Mesendoderm (in vitro differentiated cells): ENCODE data around the gene MYH2.
"Not testable (repeated sequence)": the region's sequence is repeated elsewhere in the genome, so short reads cannot be mapped to it uniquely, and the experiment has no call there.

Experiments
- DNase-seq: peaks from one replicate; pipeline ENCODE4 v3.0.0; 2013
- H2AK5ac ChIP-seq: 2 replicates; pipeline ENCODE4 v1.6.1; 2013; ENCODE audit warnings: low read length, inconsistent platforms
- H2BK120ac ChIP-seq: 2 replicates; pipeline ENCODE4 v1.6.1; 2013; ENCODE audit warnings: low read depth, mild to moderate bottlenecking, low read length, moderate library complexity, mixed read lengths
- H2BK15ac ChIP-seq: replicated peaks from 2 replicates; pipeline ENCODE4 v1.6.1; 2013; ENCODE audit warnings: low read depth, mild to moderate bottlenecking, moderate library complexity
- H2BK5ac ChIP-seq: 2 replicates; pipeline ENCODE4 v1.6.1; 2013; ENCODE audit warnings: low read length, inconsistent platforms
- H3K18ac ChIP-seq: 2 replicates; pipeline ENCODE4 v1.6.1; 2013; ENCODE audit warnings: mild to moderate bottlenecking, low read length, mixed read lengths
- H3K23ac ChIP-seq: one replicate; pipeline ENCODE4 v1.6.1; 2013; ENCODE audit warnings: low read length
- H3K27ac ChIP-seq: 2 replicates; pipeline ENCODE4 v1.5.1; 2013; ENCODE audit warnings: low read depth, mild to moderate bottlenecking, inconsistent platforms, low read length, moderate library complexity
- H3K27me3 ChIP-seq: 2 replicates; pipeline ENCODE4 v1.6.1; 2013; ENCODE audit warnings: low read length, control low read depth, mild to moderate bottlenecking, inconsistent platforms; ENCODE audit not compliant: insufficient read depth, poor library complexity
- H3K36me3 ChIP-seq: 2 replicates; pipeline ENCODE4 v1.6.1; 2013; ENCODE audit warnings: low read length, inconsistent platforms; ENCODE audit not compliant: control insufficient read depth, insufficient read depth
- H3K4ac ChIP-seq: one replicate; pipeline ENCODE4 v1.6.1; 2013; ENCODE audit warnings: low read depth, mild to moderate bottlenecking, low read length, moderate library complexity
- H3K4me1 ChIP-seq: 2 replicates; pipeline ENCODE4 v1.6.1; 2013; ENCODE audit warnings: low read depth, low read length, inconsistent platforms; ENCODE audit not compliant: control insufficient read depth
- H3K4me2 ChIP-seq: 2 replicates; pipeline ENCODE4 v1.6.1; 2013; ENCODE audit warnings: low read length
- H3K4me3 ChIP-seq: 2 replicates; pipeline ENCODE4 v1.5.1; 2013; ENCODE audit warnings: mild to moderate bottlenecking, low read length
- H3K56ac ChIP-seq: one replicate; pipeline ENCODE4 v1.6.1; 2013; ENCODE audit warnings: low read length
- H3K79me1 ChIP-seq: 2 replicates; pipeline ENCODE4 v1.6.1; 2013; ENCODE audit warnings: low read length, inconsistent platforms
- H3K79me2 ChIP-seq: 2 replicates; pipeline ENCODE4 v1.6.1; 2013; ENCODE audit warnings: mild to moderate bottlenecking, low read length; ENCODE audit not compliant: control insufficient read depth, insufficient read depth
- H3K9ac ChIP-seq: 2 replicates; pipeline ENCODE4 v1.6.1; 2013; ENCODE audit warnings: low read length, inconsistent platforms
- H4K5ac ChIP-seq: one replicate; pipeline ENCODE4 v1.6.1; 2013; ENCODE audit warnings: low read length
- H4K8ac ChIP-seq: one replicate; pipeline ENCODE4 v1.6.1; 2013; ENCODE audit warnings: low read depth, mild to moderate bottlenecking, control low read depth, low read length, moderate library complexity
- WGBS: extraction: QIAGEN DNeasy Blood & Tissue Kit; methylation state at CpG from one replicate; pipeline ENCODE4 v1.1.7; 2013; ENCODE audit warnings: low lambda C conversion rate, missing lambda C conversion rate; ENCODE audit not compliant: insufficient coverage; ENCODE audit errors: extremely low coverage; 5-methylcytosine and 5-hydroxymethylcytosine counted together

Gene MYH2

DNA sequence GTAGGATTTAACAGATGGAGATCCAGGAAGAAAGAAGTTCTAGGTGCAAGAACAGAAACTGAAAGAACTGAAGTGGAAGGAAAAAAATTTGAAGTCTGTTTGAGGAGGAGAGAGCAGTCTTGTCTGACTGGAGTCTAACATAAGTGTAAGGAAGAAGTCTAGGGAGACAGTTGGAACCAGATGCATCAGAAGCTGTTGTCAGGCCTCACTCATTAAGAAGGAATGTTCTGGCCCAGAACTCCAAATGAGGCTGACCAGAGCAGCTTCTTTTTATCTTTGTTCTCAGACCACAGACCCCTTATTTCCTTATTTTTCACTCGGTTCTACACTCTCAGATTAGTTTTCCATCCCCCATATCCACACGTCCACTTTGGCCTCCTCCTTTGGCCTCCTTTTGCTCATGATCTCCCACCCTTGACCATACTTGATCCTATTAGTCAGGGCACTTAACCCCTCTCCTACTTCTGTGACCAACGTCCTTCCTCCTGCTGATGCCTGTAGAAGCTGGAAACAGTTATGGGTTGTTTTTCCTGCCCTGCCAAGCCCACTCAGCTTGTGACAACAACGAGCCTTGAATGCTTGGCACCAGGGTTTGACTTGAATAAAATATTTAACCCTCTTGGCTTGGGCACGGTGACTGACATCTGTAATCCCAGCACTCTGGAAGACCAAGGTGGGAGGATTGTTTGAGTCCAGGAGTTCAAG lies 7.0 kb upstream of the MYH2 start:
- no peak overlapping the region for H3K9ac ChIP-seq
- H2AK5ac ChIP-seq: no peak overlapping the region
- no peak overlapping the region for H2BK5ac ChIP-seq
- DNase-seq: no peak
- H3K4ac ChIP-seq: no peak overlapping the region
- H3K27me3 ChIP-seq: no peaks in the 10 kb centered on the region
- no peak overlapping the region for H2BK120ac ChIP-seq
- H2BK15ac ChIP-seq: no peak overlapping the region
- no CpG with 5 or more reads among the region's 5 CpGs for WGBS
- no peaks in the 10 kb centered on the region for H3K79me1 ChIP-seq
- H3K4me3 ChIP-seq: no peak overlapping the region
- no peak overlapping the region for H3K27ac ChIP-seq
- no peaks in the 10 kb centered on the region for H3K36me3 ChIP-seq
- no peak overlapping the region for H4K8ac ChIP-seq
- H3K56ac ChIP-seq: no peak overlapping the region
- H3K4me2 ChIP-seq: no peak overlapping the region
- H3K4me1 ChIP-seq: no peaks in the 10 kb centered on the region
- H3K18ac ChIP-seq: no peak overlapping the region
- no peak overlapping the region for H4K5ac ChIP-seq
- no peak overlapping the region for H3K23ac ChIP-seq
- no peaks in the 10 kb centered on the region for H3K79me2 ChIP-seq

- H4K5ac ChIP-seq: no peak overlapping the region
- no peak overlapping the region for H3K4me3 ChIP-seq
- no peak overlapping the region for H3K56ac ChIP-seq
- no peak overlapping the region for H2BK5ac ChIP-seq
- H3K27me3 ChIP-seq: no peaks in the 10 kb centered on the region
- no peak overlapping the region for H3K27ac ChIP-seq
- no peak overlapping the region for H4K8ac ChIP-seq
- H2BK15ac ChIP-seq: no peak overlapping the region
- H3K79me1 ChIP-seq: no peaks in the 10 kb centered on the region
- H3K36me3 ChIP-seq: no peaks in the 10 kb centered on the region
- no peak overlapping the region for H2AK5ac ChIP-seq
- H3K23ac ChIP-seq: no peak overlapping the region
- no CpG with 5 or more reads among the region's 4 CpGs for WGBS
- no peak overlapping the region for H3K9ac ChIP-seq
- H3K79me2 ChIP-seq: no peaks in the 10 kb centered on the region
- H2BK120ac ChIP-seq: no peak overlapping the region
- H3K18ac ChIP-seq: no peak overlapping the region
- no peak overlapping the region for H3K4me2 ChIP-seq
- no peaks in the 10 kb centered on the region for H3K4me1 ChIP-seq
- no peak overlapping the region for H3K4ac ChIP-seq
- DNase-seq: no peak
These were observed 556 bp upstream of the MYH2 start for GRCh38 chr17:10550014-10550413.

GRCh38 chr17:10547351-10547750 lies 2.1 kb downstream of the MYH2 start:
- WGBS: no CpG with 5 or more reads among the region's 6 CpGs

DNA sequence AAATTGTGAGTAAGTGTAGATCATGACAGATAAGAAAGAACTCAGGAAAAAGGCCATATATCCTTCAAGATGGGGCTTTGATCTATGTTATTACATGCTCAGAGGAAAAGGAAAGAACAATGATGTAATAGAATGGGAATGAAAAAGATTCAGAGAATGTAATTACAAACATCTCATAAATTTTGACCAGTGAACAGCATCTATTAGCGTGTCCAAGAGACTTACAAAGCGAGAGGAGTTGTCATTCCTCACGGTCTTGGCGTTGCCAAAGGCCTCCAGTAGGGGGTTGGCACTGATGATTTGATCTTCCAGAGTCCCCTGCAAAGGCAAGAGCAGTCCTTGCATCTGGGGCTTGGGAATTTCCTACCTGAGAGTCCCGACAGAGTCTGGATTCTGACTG lies 6.0 kb downstream of the MYH2 start:
- DNase-seq: peak; percentile 13
- not testable (repeated sequence) for H2AK5ac ChIP-seq, H3K4me3 ChIP-seq, H3K56ac ChIP-seq, H2BK5ac ChIP-seq, H4K8ac ChIP-seq, H3K4me2 ChIP-seq, H3K23ac ChIP-seq, H3K27ac ChIP-seq, H2BK15ac ChIP-seq, H3K79me1 ChIP-seq, H3K18ac ChIP-seq, H3K4ac ChIP-seq, H3K79me2 ChIP-seq, H3K27me3 ChIP-seq, H3K4me1 ChIP-seq, H4K5ac ChIP-seq, H2BK120ac ChIP-seq, H3K36me3 ChIP-seq, H3K9ac ChIP-seq
- WGBS: no CpG with 5 or more reads among the region's 5 CpGs

More at GRCh38 chr17:10547351-10547750, 2.1 kb downstream of the MYH2 start:
- Histone ChIP-seq H2BK15ac (no peak overlapping the region), H4K5ac (no peak overlapping the region), H3K27me3 (no peaks in the 10 kb centered on the region), H3K23ac (no peak overlapping the region), H4K8ac (no peak overlapping the region), H3K4me3 (no peak overlapping the region), H3K4me2 (no peak overlapping the region), H2BK5ac (no peak overlapping the region), H3K79me2 (no peaks in the 10 kb centered on the region), H2BK120ac (no peak overlapping the region), H2AK5ac (no peak overlapping the region), H3K27ac (no peak overlapping the region), H3K4me1 (no peaks in the 10 kb centered on the region), H3K56ac (no peak overlapping the region), H3K79me1 (no peaks in the 10 kb centered on the region), H3K4ac (no peak overlapping the region), H3K18ac (no peak overlapping the region), H3K9ac (no peak overlapping the region), H3K36me3 (no peaks in the 10 kb centered on the region)
- no peak for DNase-seq

GRCh38 chr17:10541179-10541578 lies 8.3 kb downstream of the MYH2 start:
- not testable (repeated sequence) for H3K36me3 ChIP-seq, H3K4ac ChIP-seq, H3K9ac ChIP-seq, H2BK5ac ChIP-seq, H3K56ac ChIP-seq, H4K8ac ChIP-seq, H3K4me3 ChIP-seq, H2BK15ac ChIP-seq, H3K18ac ChIP-seq, H2BK120ac ChIP-seq, H3K79me2 ChIP-seq, H4K5ac ChIP-seq, H3K4me2 ChIP-seq, H3K23ac ChIP-seq, H3K4me1 ChIP-seq, H2AK5ac ChIP-seq, H3K27ac ChIP-seq, H3K27me3 ChIP-seq, H3K79me1 ChIP-seq
- WGBS: no CpG with 5 or more reads among the region's 6 CpGs
- DNase-seq: peak; percentile 22

GRCh38 chr17:10532026-10532425 lies 17.4 kb downstream of the MYH2 start:
- no peaks in the 10 kb centered on the region for H3K27me3 ChIP-seq
- H3K79me2 ChIP-seq: no peaks in the 10 kb centered on the region
- DNase-seq: no peak
- no peaks in the 10 kb centered on the region for H3K79me1 ChIP-seq
- no peak overlapping the region for H3K56ac ChIP-seq
- no peak overlapping the region for H2AK5ac ChIP-seq
- no peak overlapping the region for H2BK15ac ChIP-seq
- H3K4ac ChIP-seq: no peak overlapping the region
- no peak overlapping the region for H4K8ac ChIP-seq
- H3K9ac ChIP-seq: no peak overlapping the region
- H4K5ac ChIP-seq: no peak overlapping the region
- no peaks in the 10 kb centered on the region for H3K36me3 ChIP-seq
- no peak overlapping the region for H3K18ac ChIP-seq
- H2BK5ac ChIP-seq: no peak overlapping the region
- no peak overlapping the region for H3K4me3 ChIP-seq
- H3K4me1 ChIP-seq: no peaks in the 10 kb centered on the region
- H3K27ac ChIP-seq: no peak overlapping the region
- no peak overlapping the region for H3K23ac ChIP-seq
- no peak overlapping the region for H3K4me2 ChIP-seq
- WGBS: no CpG with 5 or more reads among the region's 1 CpG
- no peak overlapping the region for H2BK120ac ChIP-seq
